ENCODE results near the gene NEK3. TPM values are rescaled to one million over a fixed set of nuclear protein-coding genes. Genes with fewer than 3 reads are reported as not detected.
A peak's percentile ranks its signal among the peaks of the same experiment; 100 is the strongest.
"Not testable (repeated sequence)": the region's sequence is repeated elsewhere in the genome, so short reads cannot be mapped to it uniquely, and the experiment has no call there.

The NEK3 gene
- total RNA-seq, 1 experiment from 2014 or later: 13.3 TPM

DNA sequence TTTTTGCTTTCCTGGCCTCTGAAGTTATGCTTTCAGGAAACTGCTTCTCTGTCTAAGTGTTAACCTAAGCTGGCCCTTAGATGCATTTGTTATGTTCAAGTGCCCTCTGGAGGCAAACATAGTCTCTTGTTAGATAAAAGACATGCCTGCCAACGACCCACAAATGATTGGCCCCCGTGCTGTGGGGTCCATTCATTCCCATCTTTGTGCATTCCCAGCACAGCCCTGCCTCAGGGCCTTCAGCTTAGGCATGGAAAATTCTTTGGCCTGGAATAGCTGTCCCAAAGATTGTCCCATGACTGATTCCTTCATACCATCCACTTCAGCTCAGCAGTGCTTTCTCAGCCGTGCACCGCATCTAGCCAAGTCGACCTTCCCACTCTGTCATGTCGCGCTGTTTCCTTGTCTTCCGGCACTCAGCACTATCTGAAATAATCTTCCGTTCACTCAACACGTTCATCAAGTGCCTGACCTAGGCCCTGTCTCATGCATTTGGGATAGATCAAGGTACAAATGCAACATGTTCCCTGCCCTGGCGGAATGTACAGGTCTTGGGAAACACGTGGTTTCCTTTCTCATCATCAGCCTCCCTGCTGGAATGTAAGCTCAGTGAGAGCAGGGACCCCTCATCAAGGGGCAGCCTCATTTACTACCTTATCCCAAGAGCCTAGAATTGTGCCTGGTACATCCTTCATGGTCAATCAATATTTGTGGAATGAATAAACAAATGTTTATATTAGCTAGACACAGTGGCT is 42.2 kb upstream of the NEK3 start:
- H3K9me3 Mint-ChIP-seq; H2AFZ ChIP-seq (ENCODE audit: low read length); H3K56ac ChIP-seq (ENCODE audit: insufficient read length, low read depth, low read length); H3K4me3 Mint-ChIP-seq; H4K91ac ChIP-seq (ENCODE audit: insufficient read length, low read depth, low read length); H3K4me2 ChIP-seq (ENCODE audit: insufficient read depth, insufficient read length, low read length); H2BK15ac ChIP-seq (ENCODE audit: low read depth, low read length); H2AK5ac ChIP-seq (ENCODE audit: insufficient read length, low read length); H3K14ac ChIP-seq (ENCODE audit: insufficient read depth, low read length); DNase-seq; H4K5ac ChIP-seq (ENCODE audit: insufficient read length, low read depth, low read length); H2BK12ac ChIP-seq (ENCODE audit: insufficient read length, low read depth, low read length); H3K9ac ChIP-seq (ENCODE audit: extremely low read depth, insufficient read length, low read length); H3K27ac ChIP-seq (ENCODE audit: insufficient read length, low read depth, low read length); H3K36me3 Mint-ChIP-seq (ENCODE audit: insufficient read depth in 1 of 3, low read depth in 3 of 3); H3K27me3 ChIP-seq (ENCODE audit: insufficient read depth, low read length); H3K18ac ChIP-seq (ENCODE audit: insufficient read length, low read depth, low read length); H4K20me1 ChIP-seq (ENCODE audit: control insufficient read depth, insufficient read depth, insufficient read length); H3K9me3 ChIP-seq (ENCODE audit: control insufficient read depth, low read depth, low read length); H3K27ac Mint-ChIP-seq; H2BK120ac ChIP-seq (ENCODE audit: low read depth, low read length, poor library complexity, severe bottlenecking); H3K79me1 ChIP-seq (ENCODE audit: insufficient read depth, low read depth, low read length, poor library complexity, severe bottlenecking); H3T11ph ChIP-seq (ENCODE audit: low read length); H3K4me1 ChIP-seq (ENCODE audit: insufficient read depth, low read length); H3K23ac ChIP-seq (ENCODE audit: insufficient read length, low read depth, low read length); H3K4ac ChIP-seq (ENCODE audit: low read depth, low read length); H3K79me2 ChIP-seq (ENCODE audit: insufficient read depth, low read length); H3K23me2 ChIP-seq (ENCODE audit: insufficient read length, low read depth, low read length, poor library complexity, severe bottlenecking); H3K4me1 Mint-ChIP-seq; H2BK5ac ChIP-seq (ENCODE audit: insufficient read length, low read length); H2BK20ac ChIP-seq (ENCODE audit: low read depth, low read length, poor library complexity, severe bottlenecking); H3K27me3 Mint-ChIP-seq (ENCODE audit: low read depth): not testable (repeated sequence)
- peak overlapping the region; percentile 10 for H4K8ac ChIP-seq (replicated peaks; ENCODE audit: insufficient read length, low read depth, low read length)
- TF ChIP-seq CTCF (conservative IDR thresholded peaks at IDR 0.05): peak; percentile 57; the same call in 2 of the 3 replicates
- WGBS (ENCODE audit: extremely low coverage, insufficient read length, low lambda C conversion rate): no CpG with 5 or more reads among the region's 12 CpGs
